NCI-H1930 (cell line): ENCODE measurements around the gene ZSCAN12.
"Not testable (repeated sequence)": the region's sequence is repeated elsewhere in the genome, so short reads cannot be mapped to it uniquely, and the experiment has no call there.

Experiments used
- DNase-seq, 2 experiments: peaks; one replicate each; lab custom pipeline; 2025; lab: John Stamatoyannopoulos, UW

Gene ZSCAN12

GRCh38 chr6:28399350-28400121 lies at the start of gene ZSCAN12:
TSS of gene ZSCAN12 (minus strand) at chr6:28399747. CDS start at chr6:28398405, 1,342 bp downstream.
- peak; percentile 75 to 91 for DNase-seq

- no peak for DNase-seq
Observed at GRCh38 chr6:28449056-28449455, 49.5 kb upstream of the ZSCAN12 start.

GRCh38 chr6:28447512-28447906 lies 48.0 kb upstream of the ZSCAN12 start:
- DNase-seq = not testable (repeated sequence)

GRCh38 chr6:28446818-28447511 lies 47.4 kb upstream of the ZSCAN12 start:
- DNase-seq = peak in 1 of 2 experiments; percentile 20

- not testable (repeated sequence) for DNase-seq
Observed at GRCh38 chr6:28444759-28445158, 45.2 kb upstream of the ZSCAN12 start.

GRCh38 chr6:28443112-28443773 lies 43.7 kb upstream of the ZSCAN12 start, which contains the start of gene ZSCAN23:
TSS of gene ZSCAN23 (minus strand) at chr6:28443491. CDS start at chr6:28436266, 7,225 bp downstream.
- peak; percentile 91 for DNase-seq

GRCh38 chr6:28442586-28442985 lies 43.0 kb upstream of the ZSCAN12 start:
- DNase-seq = no peak

- no peak for DNase-seq
Observed at GRCh38 chr6:28436404-28436803, 36.9 kb upstream of the ZSCAN12 start.

GRCh38 chr6:28433119-28433518 lies 33.6 kb upstream of the ZSCAN12 start:
- no peak for DNase-seq

- no peak for DNase-seq
Observed at GRCh38 chr6:28429781-28430180, 30.2 kb upstream of the ZSCAN12 start.

GRCh38 chr6:28425944-28426541 lies 26.5 kb upstream of the ZSCAN12 start:
- no peak for DNase-seq

- DNase-seq = no peak
Observed at GRCh38 chr6:28424163-28424562, 24.6 kb upstream of the ZSCAN12 start.

GRCh38 chr6:28423546-28423945 lies 24.0 kb upstream of the ZSCAN12 start:
- DNase-seq = no peak

- no peak for DNase-seq
Observed at GRCh38 chr6:28413681-28414080, 14.1 kb upstream of the ZSCAN12 start.

- DNase-seq = no peak
Observed at GRCh38 chr6:28410767-28411166, 11.2 kb upstream of the ZSCAN12 start.

- DNase-seq = no peak
Observed at GRCh38 chr6:28408076-28408802, 8.7 kb upstream of the ZSCAN12 start.

- DNase-seq = no peak
Observed at GRCh38 chr6:28407401-28407800, 7.9 kb upstream of the ZSCAN12 start.

- not testable (repeated sequence) for DNase-seq
Observed at GRCh38 chr6:28403923-28404322, 4.4 kb upstream of the ZSCAN12 start.

GRCh38 chr6:28402197-28402596 lies 2.6 kb upstream of the ZSCAN12 start:
- no peak for DNase-seq

GRCh38 chr6:28401172-28401571 lies 1.6 kb upstream of the ZSCAN12 start:
- DNase-seq = no peak

- no peak for DNase-seq
Observed at GRCh38 chr6:28400122-28400451, 540 bp upstream of the ZSCAN12 start.

GRCh38 chr6:28395918-28396317 lies 3.6 kb downstream of the ZSCAN12 start:
- DNase-seq = no peak
